OCI-LY7 (cell line): ENCODE results near the gene ALLC.

Experiments used
- EZH2phosphoT487 ChIP-seq: fragments of 200-600 bp; sonication (generic); IDR thresholded peaks from 2 replicates; pipeline ENCODE4 v1.6.1; 2018; ENCODE audit warnings: low read depth, borderline replicate concordance, mild to moderate bottlenecking, mixed run types, antibody characterized with exemption, low read length, moderate library complexity, mixed read lengths
- TF ChIP-seq, protein P1 (sequence below): fragments of 200-600 bp; sonication (generic); conservative IDR thresholded peaks from 2 replicates; pipeline ENCODE4 v1.5.1; 2014; ENCODE audit warnings: mild to moderate bottlenecking, antibody characterized with exemption, low read length, moderate library complexity, mixed read lengths

DNA sequence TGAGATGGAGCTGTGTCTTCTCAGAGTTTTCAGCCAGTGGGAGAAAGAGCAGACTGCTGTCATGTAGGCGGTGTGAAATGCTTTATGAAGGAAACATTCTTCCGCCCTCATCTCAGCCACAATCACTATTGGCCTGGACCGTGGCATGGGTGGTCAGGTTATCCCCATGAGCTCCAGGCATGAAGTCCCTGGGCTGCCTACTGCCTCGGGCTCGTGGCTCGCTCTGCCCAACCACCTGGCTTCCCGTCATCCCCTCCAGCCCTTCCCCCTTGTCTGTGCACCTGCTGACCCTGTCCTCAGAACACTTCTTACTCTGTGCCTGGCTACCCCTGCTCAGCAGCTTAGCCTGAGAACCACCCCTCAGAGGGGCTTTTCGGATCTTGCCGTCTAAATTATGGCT is 47.6 kb upstream of the ALLC start:
- TF ChIP-seq, protein P1, sequence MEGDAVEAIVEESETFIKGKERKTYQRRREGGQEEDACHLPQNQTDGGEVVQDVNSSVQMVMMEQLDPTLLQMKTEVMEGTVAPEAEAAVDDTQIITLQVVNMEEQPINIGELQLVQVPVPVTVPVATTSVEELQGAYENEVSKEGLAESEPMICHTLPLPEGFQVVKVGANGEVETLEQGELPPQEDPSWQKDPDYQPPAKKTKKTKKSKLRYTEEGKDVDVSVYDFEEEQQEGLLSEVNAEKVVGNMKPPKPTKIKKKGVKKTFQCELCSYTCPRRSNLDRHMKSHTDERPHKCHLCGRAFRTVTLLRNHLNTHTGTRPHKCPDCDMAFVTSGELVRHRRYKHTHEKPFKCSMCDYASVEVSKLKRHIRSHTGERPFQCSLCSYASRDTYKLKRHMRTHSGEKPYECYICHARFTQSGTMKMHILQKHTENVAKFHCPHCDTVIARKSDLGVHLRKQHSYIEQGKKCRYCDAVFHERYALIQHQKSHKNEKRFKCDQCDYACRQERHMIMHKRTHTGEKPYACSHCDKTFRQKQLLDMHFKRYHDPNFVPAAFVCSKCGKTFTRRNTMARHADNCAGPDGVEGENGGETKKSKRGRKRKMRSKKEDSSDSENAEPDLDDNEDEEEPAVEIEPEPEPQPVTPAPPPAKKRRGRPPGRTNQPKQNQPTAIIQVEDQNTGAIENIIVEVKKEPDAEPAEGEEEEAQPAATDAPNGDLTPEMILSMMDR, result no peak
- TF ChIP-seq EZH2phosphoT487, result no peak
